NCI-H510A treated with DMSO at 0.1 percent for 48 hours (cell line): ENCODE results near the gene CSNK1D.

Source experiments
- DNase-seq: peaks from one replicate; lab custom pipeline; 2025; lab: John Stamatoyannopoulos, UW

The CSNK1D gene

GRCh38 chr17:82294064-82294773 is 20.7 kb upstream of the CSNK1D start:
- no peak for DNase-seq

DNA sequence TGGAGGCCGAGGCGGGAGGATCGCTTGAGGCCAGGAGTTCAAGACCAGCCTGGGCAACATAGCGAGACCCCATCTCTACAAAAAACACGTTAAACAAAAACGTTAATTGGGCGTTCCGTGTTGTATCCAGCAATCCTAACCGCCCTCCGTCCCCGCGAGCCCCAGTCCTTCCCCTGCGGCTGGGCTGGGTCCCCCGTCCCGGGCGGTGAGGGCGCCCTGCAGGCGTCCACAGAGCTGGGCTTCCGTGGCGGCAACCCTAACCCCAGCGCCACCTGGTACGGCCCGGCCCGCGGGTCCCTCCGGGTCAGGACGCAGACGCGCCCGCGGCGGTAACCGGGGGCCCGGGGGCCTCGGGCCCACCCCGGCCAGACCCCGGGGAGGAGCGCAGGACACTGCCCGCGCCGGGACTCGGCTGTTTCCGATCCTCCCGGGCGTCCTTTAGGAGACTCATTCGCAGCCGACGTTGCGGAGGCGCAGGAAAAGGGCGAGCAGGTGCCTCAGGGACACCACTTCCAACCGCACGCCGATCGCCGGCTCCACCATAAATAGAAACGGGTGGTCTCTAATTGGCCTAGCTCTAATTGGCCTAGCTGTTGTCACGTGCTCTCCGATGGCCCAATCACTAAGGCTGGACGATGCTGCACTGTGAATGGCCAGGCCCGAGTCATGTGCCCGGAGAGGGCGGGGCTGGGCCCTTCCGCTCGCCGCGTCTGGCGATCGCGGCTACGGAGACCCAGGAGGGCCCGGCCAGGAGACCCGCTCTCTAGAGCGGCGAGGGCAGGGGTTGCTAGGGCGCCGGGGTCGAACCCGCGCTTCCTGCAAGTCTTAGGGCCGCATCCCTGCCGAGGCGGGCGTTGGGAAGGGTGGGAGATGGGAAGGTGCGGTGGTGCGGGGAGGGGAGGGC is 19.0 kb upstream of the CSNK1D start:
- DNase-seq: peak; percentile 97

DNA sequence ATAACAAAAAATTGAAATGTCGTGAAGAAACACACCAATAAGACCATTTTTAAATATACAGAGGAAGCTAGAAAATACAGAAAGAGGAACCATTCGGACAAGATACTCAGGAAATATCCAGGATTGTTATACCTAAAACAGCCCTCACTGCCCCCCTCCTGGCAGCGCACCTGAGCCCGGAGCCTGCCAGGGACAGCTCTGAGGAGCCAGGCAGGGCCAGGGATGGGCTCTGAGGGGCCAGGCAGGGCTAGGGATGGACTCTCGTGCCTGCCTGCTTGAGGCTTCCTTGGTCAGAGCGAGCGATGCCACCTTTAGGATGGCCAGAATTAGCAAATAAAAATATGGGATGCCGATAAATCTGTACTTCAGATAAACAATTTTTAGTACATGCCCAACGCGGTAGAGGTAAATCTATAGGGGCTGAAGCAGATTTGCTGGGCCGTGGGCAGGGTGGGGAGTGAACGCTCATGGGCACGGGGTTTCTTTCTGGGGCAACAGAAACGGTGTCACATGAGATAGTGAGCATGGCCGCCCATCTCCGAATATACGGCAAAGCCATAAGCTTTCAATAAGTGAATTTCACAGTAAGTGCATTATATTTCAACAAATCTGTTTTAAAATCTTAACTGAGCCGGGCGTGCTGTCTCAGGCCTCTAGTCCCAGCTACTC is 18.2 kb upstream of the CSNK1D start:
- no peak for DNase-seq

- DNase-seq: no peak
Observed at GRCh38 chr17:82287868-82288801, 14.6 kb upstream of the CSNK1D start.

DNA sequence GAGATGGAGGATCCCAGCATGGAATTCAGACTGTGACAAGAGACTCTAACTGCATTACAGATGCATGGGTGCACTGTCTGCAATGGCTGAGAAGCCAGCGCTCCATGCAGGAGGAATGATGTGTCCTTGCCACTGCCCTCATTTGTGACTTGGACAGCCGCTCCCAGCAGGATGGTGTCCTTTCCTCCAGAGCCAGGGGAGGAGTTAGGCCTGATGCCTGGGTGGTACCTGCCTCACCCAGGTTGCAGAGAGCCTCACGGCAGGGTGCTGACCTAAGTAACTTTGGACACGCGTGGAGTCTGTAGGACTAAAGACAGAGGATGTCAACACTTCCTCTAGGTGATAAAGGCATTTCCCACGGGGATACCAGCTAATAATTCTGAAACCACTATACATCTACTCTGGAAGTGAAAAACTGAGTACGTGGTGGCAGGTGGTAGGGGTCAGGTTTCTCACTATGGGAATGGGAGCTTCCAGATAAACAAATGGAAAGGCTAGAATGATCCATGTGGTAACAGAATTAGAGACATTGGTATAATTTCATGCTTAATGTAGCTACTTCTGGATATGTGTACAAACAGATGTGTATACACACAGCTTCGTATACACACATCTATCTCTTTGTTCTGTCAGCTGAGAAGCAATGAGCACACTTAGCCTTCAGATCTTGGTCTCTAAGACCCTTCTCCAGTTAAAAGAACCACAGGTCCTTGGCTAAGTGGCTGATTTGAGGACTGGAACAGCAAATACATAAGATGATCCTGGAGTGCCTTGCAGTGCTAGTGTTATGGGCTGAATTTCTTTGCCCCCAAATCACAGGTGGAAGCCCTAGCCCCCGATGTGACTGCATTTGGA is 13.7 kb upstream of the CSNK1D start:
- no peak for DNase-seq

GRCh38 chr17:82285141-82285540 is 11.6 kb upstream of the CSNK1D start:
- no peak for DNase-seq

DNA sequence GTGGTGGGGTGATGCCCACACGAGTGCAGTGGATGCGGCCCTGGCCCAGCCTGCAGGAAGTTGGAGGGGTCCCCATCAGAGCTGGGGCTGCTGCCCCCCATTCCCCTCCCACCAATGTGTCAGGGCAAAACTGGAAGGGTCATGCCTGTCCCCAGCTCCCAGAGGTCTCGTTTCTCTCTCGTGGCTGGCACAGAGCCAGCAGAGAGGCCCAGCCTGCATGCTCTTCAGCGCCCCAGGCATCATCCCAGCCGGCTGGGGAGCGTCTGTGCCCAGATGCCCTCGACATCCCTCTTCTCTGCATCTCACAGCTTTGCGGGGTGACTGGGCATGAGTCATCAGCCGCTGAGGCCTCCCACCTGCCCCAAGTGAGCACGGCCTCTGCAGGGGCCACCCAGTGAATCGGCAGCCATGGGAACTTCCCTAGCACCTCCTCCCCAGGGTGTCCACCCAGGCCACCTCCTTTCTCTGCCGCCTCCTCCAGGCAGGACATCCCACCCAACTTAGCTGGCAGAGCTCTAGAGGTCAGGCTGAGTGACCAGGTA is 9.8 kb upstream of the CSNK1D start:
- peak; percentile 30 for DNase-seq

- DNase-seq: no peak
Observed at GRCh38 chr17:82282239-82283207, 9.0 kb upstream of the CSNK1D start.

DNA sequence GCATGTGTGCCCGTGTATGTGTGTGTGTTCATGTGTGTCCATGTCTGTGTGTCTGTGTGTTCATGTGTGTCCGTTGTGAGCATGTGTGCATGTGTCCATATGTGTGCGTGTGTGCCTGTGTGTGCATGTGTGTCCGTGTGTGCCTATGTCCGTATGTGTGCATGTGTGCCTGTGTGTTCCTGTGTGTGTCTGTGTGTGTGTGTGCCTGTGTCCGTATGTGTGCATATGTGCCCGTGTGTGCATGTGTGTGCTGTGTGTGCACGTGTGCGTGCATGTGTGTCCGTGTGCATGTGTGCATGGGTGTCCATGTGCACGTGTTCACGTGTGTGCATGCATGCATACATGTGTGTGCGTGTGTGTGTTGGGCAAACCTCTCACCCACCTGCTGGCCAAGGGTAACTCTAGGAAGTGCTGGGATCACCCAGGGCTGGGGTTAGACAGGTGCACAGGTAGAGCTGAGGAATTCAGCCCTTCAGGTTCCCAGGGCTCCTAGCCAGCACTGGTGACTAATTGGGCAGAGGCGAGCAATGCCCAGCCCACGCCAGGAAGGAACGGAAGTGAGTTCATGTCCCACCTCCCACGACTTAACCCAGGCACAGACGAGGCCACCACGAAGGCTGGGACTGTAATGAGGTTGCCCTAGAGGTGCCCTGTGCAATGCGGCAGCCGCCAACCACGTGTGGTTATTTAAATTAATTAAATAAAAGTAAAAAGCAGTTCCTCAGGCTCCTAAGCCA is 8.2 kb upstream of the CSNK1D start:
- no peak for DNase-seq

GRCh38 chr17:82281076-82281475 is 7.6 kb upstream of the CSNK1D start:
- no peak for DNase-seq

GRCh38 chr17:82280537-82280936 is 7.0 kb upstream of the CSNK1D start:
- no peak for DNase-seq

- DNase-seq: no peak
Observed at GRCh38 chr17:82278786-82279391, 5.4 kb upstream of the CSNK1D start.

- no peak for DNase-seq
Observed at GRCh38 chr17:82278308-82278707, 4.8 kb upstream of the CSNK1D start.

DNA sequence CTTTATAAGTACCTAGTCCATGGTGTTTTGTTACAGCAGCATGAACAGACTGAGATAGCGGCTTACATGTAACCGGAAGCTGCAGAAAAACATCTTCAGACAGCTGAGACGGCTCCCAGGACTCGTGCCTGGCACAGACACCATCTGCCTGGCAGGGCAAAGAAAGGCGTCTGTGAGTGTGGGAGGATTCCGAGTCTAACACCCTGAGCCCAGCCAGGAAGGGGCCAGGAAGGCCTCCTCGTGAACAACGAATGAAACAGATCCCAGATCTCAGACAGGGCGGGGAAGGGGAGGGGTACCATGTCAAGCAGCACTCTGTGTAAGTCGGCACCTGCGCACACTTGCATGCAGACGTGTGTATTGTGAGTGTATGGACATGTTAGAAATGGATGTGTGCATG is 4.4 kb upstream of the CSNK1D start:
- DNase-seq: no peak

DNA sequence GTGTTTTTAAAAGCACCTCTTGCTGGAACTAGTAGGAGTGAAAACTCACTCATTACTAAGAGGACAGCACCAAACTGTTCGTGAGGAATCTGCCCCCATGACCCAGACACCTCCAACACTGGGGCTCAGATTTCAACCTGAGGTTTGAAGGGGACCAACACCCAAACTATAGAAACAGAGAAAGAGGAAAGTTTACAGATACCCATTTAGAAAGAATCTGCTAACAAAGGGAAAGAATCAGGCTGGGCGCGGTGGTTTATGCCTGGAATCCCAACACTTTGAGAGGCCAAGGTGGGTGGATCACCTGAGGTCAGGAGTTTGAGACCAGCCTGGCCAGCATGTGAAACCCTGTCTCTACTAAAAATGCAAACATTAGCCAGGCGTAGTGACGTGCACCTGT is 3.4 kb upstream of the CSNK1D start:
- DNase-seq: no peak

- no peak for DNase-seq
Observed at GRCh38 chr17:82275326-82275725, 1.8 kb upstream of the CSNK1D start.

DNA sequence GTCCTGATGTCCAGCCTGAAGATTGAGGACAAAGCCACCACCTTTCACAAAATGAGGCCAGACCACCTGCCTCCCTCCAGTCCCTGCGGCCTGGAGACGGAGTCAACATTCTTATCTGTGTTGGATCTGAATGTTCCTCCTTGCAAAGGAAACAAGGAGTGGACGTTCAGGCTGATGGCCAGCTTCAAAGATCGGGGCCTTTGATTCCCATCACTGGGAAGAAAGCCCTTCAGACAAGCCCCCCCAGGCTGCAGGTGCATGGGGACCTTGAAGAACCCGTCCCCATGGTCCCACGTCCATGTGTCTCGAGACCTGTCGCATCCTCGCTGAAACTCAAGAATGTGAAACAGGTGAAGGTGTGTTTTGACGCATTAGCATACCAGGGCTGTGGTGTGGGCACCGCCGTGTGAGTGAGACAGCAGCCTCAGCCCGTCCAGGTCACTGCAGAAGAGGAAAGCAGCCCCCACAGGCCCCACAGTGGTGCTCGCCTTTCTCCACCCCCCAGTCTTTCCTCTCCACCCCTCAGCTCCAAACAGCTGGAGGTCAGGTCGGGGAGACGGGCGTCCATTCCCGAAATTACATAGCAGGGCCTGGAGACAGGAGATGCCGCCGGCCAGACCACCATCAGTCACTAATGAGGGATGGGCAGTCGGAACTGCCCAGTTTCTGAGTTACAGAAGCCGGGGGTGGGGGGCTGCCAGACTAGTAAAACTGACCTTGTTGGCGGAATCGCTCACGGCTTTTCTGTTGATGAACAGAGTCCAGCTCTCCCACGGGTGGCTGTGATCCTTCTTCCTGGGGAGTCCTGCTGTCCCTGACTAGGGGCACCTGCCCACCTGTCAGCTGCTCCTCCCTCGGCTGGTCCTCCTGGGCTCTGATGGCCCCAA is 877 bp upstream of the CSNK1D start:
- no peak for DNase-seq
